ENCODE data around the gene CFAP54. TPM values are rescaled to one million over a fixed set of nuclear protein-coding genes. Genes with fewer than 3 reads are reported as not detected.

Gene CFAP54
- total RNA-seq, 6 experiments from 2014 or later: 0.09 to 0.34 (median 0.13) TPM

DNA sequence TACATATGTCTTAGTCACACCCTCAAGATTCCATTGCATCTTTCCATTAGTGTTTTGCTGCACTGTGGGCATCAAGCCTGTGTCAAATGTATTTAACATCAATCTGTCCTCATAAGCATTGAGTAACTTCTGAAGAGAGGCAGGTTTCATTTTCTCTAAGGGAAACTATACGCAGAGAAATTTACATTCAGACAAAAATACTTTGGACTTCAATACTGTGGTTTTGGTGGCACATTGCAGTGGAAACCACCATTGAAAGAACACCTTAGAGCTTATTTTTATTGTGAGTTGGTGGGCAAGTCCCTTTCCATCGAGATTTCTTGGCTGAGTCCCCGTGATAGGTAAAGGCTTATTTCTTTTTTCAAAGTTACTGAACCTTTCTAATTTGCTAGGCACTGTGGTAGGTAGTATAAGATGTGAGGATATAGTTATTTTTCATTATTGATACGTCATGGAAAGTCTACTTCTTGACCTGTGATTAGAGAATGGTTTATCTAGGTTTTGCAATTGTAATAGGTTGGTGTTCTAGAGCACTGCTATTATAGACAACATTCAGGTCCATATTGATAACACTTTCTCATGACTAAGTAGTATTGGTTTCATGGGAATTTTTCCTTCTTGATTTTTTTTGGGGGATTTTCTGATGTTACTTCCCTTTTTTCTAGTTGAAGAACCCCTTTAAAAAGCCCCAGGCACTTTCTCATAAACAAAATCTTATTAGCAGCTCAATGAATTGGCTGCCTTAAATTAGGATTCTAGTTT lies 81.9 kb downstream of the CFAP54 start:
- 63% methylated on average over 4 of the region's 4 CpGs for WGBS (ENCODE audit: insufficient coverage, low coverage, low lambda C conversion rate, missing lambda C conversion rate)
- Histone ChIP-seq H3K36me3 (no peaks in the 10 kb centered on the region), H3K4me1 (no peaks in the 10 kb centered on the region), H3K9me3 (no peaks in the 10 kb centered on the region), H3K4me3 (no peak overlapping the region), H3K27ac (no peak overlapping the region), H3K27me3 (no peaks in the 10 kb centered on the region)
- intact Hi-C loops (cut with DNase I): no loop called here
- ATAC-seq (no peak), DNase-seq (no peak)
- TF ChIP-seq POLR2A (IDR thresholded peaks at IDR 0.05): no peak
- TF ChIP-seq, protein P1, sequence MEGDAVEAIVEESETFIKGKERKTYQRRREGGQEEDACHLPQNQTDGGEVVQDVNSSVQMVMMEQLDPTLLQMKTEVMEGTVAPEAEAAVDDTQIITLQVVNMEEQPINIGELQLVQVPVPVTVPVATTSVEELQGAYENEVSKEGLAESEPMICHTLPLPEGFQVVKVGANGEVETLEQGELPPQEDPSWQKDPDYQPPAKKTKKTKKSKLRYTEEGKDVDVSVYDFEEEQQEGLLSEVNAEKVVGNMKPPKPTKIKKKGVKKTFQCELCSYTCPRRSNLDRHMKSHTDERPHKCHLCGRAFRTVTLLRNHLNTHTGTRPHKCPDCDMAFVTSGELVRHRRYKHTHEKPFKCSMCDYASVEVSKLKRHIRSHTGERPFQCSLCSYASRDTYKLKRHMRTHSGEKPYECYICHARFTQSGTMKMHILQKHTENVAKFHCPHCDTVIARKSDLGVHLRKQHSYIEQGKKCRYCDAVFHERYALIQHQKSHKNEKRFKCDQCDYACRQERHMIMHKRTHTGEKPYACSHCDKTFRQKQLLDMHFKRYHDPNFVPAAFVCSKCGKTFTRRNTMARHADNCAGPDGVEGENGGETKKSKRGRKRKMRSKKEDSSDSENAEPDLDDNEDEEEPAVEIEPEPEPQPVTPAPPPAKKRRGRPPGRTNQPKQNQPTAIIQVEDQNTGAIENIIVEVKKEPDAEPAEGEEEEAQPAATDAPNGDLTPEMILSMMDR (IDR thresholded peaks at IDR 0.05): no peak

DNA sequence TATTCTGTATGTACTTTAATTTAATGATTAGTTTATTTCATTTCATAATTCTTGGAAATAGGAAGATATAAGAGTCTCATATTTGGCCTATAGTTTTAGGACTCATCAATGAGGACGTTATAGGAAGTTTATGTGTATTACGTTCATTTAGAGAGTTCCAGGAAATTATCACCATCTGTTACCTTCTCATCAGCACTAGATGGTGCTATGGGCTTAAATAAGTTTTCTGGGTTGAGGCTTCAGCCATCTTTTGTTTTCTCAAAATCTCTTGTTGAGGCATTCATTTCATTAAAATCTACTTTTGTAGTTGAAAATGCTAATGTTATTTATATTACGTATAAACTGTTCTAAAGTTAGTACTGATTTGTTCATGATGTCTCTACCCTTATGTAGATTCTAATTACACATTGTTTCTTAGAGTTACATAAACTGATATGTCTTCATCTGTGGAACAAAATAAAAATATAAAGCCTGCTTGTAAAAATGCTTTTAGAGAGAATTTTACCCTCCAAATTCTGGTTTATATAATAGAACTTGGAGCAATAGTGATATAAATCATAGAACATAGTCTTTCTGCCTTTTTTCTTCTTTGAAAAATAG lies 89.2 kb downstream of the CFAP54 start:
- H3K9me3 ChIP-seq: no peaks in the 10 kb centered on the region
- no peak overlapping the region for H3K27ac ChIP-seq
- H3K27me3 ChIP-seq: no peaks in the 10 kb centered on the region
- ATAC-seq (peak; percentile 73 to 83 (median 78)), DNase-seq (no peak)
- 0% methylated on average over 3 of the region's 3 CpGs for WGBS (ENCODE audit: insufficient coverage, low coverage, low lambda C conversion rate, missing lambda C conversion rate)
- no peaks in the 10 kb centered on the region for H3K36me3 ChIP-seq
- no peak overlapping the region for H3K4me3 ChIP-seq
- H3K4me1 ChIP-seq: no peaks in the 10 kb centered on the region
- no peak for TF ChIP-seq POLR2A (IDR thresholded peaks at IDR 0.05)
- TF ChIP-seq, protein P1 (IDR thresholded peaks at IDR 0.05): peak; percentile 57 to 71 (median 62)
- intact Hi-C loops (cut with DNase I): no loop called here

DNA sequence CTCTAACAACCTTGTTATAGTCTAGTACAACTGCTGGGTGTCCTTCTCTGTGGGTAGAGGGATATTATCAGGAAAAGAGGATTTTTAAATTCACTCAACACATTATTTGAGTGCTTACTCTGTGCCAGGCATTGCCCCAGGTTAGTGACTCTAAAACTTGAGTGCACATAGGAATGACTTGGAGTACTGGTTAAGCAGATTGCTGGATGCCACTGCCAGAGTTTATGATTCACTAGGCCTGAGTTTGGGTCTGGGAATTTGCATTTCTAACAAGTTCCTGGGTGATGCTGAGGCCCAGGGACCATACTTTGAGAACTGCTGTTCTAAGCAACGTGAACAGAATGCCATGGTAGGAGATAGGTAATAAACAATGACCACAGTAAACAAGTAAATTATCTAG lies 96.6 kb downstream of the CFAP54 start:
- Histone ChIP-seq H3K9me3 (no peaks in the 10 kb centered on the region), H3K27me3 (no peaks in the 10 kb centered on the region), H3K4me3 (no peak overlapping the region), H3K36me3 (no peaks in the 10 kb centered on the region), H3K4me1 (no peaks in the 10 kb centered on the region), H3K27ac (no peak overlapping the region)
- WGBS (ENCODE audit: insufficient coverage, low coverage, low lambda C conversion rate, missing lambda C conversion rate): 73% methylated on average over 1 of the region's 1 CpG
- no peak for DNase-seq
- TF ChIP-seq POLR2A (IDR thresholded peaks at IDR 0.05): no peak
- TF ChIP-seq, protein P1 (IDR thresholded peaks at IDR 0.05): no peak
- no peak for ATAC-seq
- intact Hi-C loops (cut with DNase I): no loop called here

DNA sequence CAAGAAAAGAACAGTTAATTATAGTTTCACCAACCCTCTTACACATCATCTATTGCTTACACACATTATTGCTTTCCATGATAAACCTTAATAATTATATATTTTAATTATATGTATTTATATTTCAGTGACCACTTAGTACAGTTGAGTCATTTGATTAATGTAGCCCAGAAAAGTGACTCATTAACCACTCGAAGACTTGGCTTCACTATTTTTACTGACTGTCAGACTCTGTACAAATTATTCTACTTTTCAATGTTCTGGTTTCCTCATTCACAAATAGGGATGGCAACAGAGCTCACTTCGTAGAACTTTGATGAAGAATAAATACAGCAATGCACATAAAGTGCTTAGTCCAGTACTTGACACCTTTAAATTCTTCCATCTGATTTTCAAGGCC lies 98.3 kb downstream of the CFAP54 start:
- WGBS (ENCODE audit: insufficient coverage, low coverage, low lambda C conversion rate, missing lambda C conversion rate): 40% methylated on average over 2 of the region's 2 CpGs
- Histone ChIP-seq H3K9me3 (no peaks in the 10 kb centered on the region), H3K4me3 (no peak overlapping the region), H3K27ac (no peak overlapping the region), H3K27me3 (no peaks in the 10 kb centered on the region), H3K4me1 (no peaks in the 10 kb centered on the region), H3K36me3 (no peaks in the 10 kb centered on the region)
- no peak for DNase-seq
- intact Hi-C loops (cut with DNase I): no loop called here
- no peak for ATAC-seq
- TF ChIP-seq, protein P1 (IDR thresholded peaks at IDR 0.05): no peak
- no peak for TF ChIP-seq POLR2A (IDR thresholded peaks at IDR 0.05)
